Nephron progenitor cell (in vitro differentiated cells): Measurements from ENCODE around the gene MOXD1.
"Not testable (repeated sequence)": the region's sequence is repeated elsewhere in the genome, so short reads cannot be mapped to it uniquely, and the experiment has no call there.

Source experiments
- DNase-seq: peaks from one replicate; pipeline ENCODE4 v3.0.0; 2021
- H3K27ac Mint-ChIP-seq: 2 replicates; pipeline ENCODE4 v1.8.0; 2021; ENCODE audit warnings: mild to moderate bottlenecking, moderate library complexity, mixed read lengths
- H3K27me3 Mint-ChIP-seq: 2 replicates; pipeline ENCODE4 v1.8.0; 2021; ENCODE audit warnings: mild to moderate bottlenecking, low read depth, mixed read lengths; ENCODE audit not compliant: poor library complexity
- H3K36me3 Mint-ChIP-seq: 2 replicates; pipeline ENCODE4 v1.8.0; 2021; ENCODE audit warnings: low read depth, mixed read lengths
- H3K4me1 Mint-ChIP-seq: 2 replicates; pipeline ENCODE4 v1.8.0; 2021; ENCODE audit warnings: mixed read lengths
- H3K4me3 Mint-ChIP-seq: 2 replicates; pipeline ENCODE4 v1.8.0; 2021; ENCODE audit warnings: mild to moderate bottlenecking, moderate library complexity, mixed read lengths
- H3K9me3 Mint-ChIP-seq: 2 replicates; pipeline ENCODE4 v1.8.0; 2021; ENCODE audit warnings: mild to moderate bottlenecking, moderate library complexity, mixed read lengths
- CTCF ChIP-seq: fragments of 200-600 bp; sonication (generic); IDR thresholded peaks from 2 replicates; pipeline ENCODE4 v1.5.0; 2021; ENCODE audit warnings: antibody characterized with exemption

The MOXD1 gene

DNA sequence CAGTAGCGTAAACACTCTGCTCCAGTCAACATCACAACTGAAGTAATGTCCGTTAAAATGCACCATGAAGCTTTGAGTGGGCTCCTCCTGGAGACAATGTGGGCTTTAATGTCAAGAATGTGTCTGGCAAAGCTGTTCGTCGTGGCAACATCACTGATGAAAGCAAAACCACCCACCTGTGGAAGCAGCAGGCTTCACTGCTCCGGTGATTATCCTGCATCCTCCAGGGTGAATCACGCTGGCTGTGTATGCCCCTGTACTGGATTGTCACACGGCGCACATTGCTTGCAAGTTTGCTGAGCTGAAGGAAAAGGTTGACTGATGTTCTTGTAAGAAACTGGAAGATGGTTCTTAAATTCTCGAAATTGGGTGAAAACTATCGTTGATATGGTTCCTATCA lies 128.5 kb downstream of the MOXD1 start:
- no peaks in the 10 kb centered on the region for H3K9me3 Mint-ChIP-seq
- no peak overlapping the region for H3K4me3 Mint-ChIP-seq
- no peak overlapping the region for H3K27ac Mint-ChIP-seq
- no peak for TF ChIP-seq CTCF
- H3K27me3 Mint-ChIP-seq: peaks cover 3% of the 10 kb centered on the region
- H3K36me3 Mint-ChIP-seq: no peaks in the 10 kb centered on the region
- H3K4me1 Mint-ChIP-seq: peaks cover 24% of the 10 kb centered on the region
- DNase-seq: no peak

DNA sequence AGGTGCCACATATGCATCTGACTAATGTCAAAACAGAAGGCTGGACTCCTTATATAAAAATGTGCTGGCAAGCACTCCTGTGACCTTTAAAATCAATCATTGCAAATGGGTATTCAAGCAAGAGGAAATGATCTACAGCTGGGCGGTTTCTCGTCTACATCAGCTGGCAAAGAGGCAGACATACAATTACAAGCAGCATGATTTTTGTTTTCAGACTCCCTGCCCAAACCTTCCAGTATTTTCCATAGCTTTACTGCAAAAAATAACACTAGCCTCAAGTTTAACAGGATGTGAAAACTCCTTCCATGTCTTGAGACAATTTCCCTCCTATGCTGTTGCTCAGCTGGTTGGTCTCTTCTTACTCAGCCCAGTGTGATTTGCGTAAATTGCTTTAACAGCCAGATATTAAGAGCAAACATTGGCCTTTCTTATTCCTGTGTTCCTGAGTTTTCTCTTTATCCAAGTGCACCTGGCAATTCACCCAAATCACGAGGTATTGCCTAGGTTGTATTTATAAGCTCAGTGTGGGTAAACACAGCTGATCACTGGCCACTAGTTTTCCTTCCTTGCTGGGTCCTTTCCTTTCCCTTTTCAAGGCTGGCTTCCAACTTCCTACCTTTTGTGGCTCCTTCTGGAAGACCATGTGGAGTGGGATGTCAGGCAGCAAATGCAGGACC lies 130.4 kb downstream of the MOXD1 start:
- no peaks in the 10 kb centered on the region for H3K9me3 Mint-ChIP-seq
- DNase-seq: no peak
- peak overlapping the region; percentile 27 for H3K27ac Mint-ChIP-seq
- H3K27me3 Mint-ChIP-seq: peaks cover 7% of the 10 kb centered on the region
- TF ChIP-seq CTCF: no peak
- H3K4me1 Mint-ChIP-seq: peaks cover 24% of the 10 kb centered on the region
- H3K36me3 Mint-ChIP-seq: no peaks in the 10 kb centered on the region
- H3K4me3 Mint-ChIP-seq: no peak overlapping the region

DNA sequence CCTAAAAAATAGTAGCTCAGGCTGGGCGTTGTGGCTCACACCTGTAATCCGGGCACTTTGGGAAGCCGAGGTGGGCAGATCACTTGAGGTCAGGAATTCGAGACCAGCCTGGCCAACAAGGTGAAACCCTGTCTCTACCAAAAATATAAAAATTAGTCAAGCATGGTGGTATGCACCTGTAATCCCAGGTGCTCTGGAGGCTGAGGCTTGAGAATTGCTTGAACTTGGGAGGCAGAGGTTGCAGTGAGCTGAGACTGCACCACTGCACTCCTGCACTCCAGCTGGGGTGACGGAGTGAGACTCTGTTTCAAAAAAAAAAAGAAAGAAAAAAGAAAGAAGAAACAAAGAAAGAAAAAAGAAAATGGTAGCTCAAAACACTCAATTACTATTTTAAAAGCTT lies 132.6 kb downstream of the MOXD1 start:
- H3K36me3 Mint-ChIP-seq, H3K27ac Mint-ChIP-seq, H3K9me3 Mint-ChIP-seq, H3K27me3 Mint-ChIP-seq, H3K4me3 Mint-ChIP-seq, DNase-seq: not testable (repeated sequence)
- H3K4me1 Mint-ChIP-seq: peaks cover 19% of the 10 kb centered on the region

GRCh38 chr6:132268209-132268608 lies 133.1 kb downstream of the MOXD1 start:
- Mint-ChIP-seq H3K27me3 (peaks cover 7% of the 10 kb centered on the region), H3K4me3 (no peak overlapping the region), H3K4me1 (peaks cover 19% of the 10 kb centered on the region), H3K27ac (no peak overlapping the region), H3K36me3 (no peaks in the 10 kb centered on the region), H3K9me3 (no peaks in the 10 kb centered on the region)
- DNase-seq: no peak
- no peak for TF ChIP-seq CTCF

DNA sequence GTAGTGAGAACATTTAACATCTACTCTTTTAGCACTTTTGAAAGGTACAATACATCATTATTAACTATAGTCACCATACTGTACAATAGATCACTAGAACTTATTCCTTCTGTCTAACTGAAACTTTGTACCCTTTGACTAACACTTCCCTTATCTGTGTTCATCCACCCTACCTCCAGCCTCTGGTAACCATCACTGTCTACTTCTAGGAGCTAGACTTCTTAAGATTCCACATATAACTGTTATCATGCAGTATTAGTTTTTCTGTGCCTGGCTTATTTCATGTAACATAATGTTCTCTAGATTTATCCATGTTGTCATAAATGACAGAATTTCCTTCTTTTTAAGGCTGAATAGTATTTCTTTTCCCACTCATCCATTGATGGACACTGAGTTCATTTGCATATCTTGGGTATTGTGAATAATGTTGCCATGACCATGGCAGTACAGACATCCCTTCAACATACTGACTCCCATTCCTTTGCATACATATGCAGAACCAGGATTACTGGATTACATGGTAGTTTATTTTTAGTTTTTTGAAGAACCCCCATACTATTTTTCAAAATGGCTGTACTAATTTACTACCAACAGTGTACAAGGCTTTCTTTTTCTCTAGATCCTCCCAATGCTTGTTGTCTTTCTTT lies 135.7 kb downstream of the MOXD1 start:
- Mint-ChIP-seq H3K4me3 (no peak overlapping the region), H3K4me1 (peaks cover 6% of the 10 kb centered on the region), H3K36me3 (no peaks in the 10 kb centered on the region), H3K9me3 (no peaks in the 10 kb centered on the region), H3K27me3 (peaks cover 4% of the 10 kb centered on the region), H3K27ac (no peak overlapping the region)
- no peak for DNase-seq
- TF ChIP-seq CTCF: no peak

DNA sequence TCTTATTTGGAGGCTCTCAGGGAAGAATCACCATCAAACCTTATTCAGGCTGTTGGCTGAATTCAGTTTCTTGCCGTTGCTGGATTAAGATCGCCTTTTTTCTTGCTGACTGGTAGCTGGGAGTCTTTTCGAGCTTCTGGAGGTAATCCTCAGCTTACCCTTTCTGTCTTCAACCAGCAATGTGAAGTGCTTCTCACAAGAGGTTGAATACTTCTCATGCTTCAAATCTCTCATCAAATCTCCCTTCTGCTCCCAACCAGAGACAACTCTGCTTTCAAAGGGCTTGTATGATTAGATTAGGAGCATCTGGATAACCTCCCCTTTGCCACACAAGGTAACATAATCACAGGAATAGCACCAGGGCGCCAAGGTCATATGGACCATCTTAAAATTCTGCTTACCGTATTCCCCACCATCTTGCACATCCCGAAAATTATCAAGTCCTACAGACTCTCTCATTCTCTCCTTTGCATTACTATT lies 137.2 kb downstream of the MOXD1 start:
- H3K36me3 Mint-ChIP-seq: no peaks in the 10 kb centered on the region
- no peaks in the 10 kb centered on the region for H3K4me1 Mint-ChIP-seq
- no peak overlapping the region for H3K27ac Mint-ChIP-seq
- no peak for DNase-seq
- no peaks in the 10 kb centered on the region for H3K9me3 Mint-ChIP-seq
- no peak overlapping the region for H3K4me3 Mint-ChIP-seq
- TF ChIP-seq CTCF: no peak
- peaks cover 4% of the 10 kb centered on the region for H3K27me3 Mint-ChIP-seq
